HG03520 (cell line): ENCODE measurements around the gene TTLL11.
"Not testable (repeated sequence)": the region's sequence is repeated elsewhere in the genome, so short reads cannot be mapped to it uniquely, and the experiment has no call there.

Experiments
- ATAC-seq: cut with Tn5 transposase; IDR thresholded peaks from one replicate; pipeline ENCODE4 v1.9.1; 2021; ENCODE audit warnings: mild to moderate bottlenecking, moderate library complexity; ENCODE audit not compliant: unreplicated experiment

The TTLL11 gene

GRCh38 chr9:122125509-122126330 lies 32.6 kb upstream of the TTLL11 start:
- no peak for ATAC-seq

- ATAC-seq = no peak
Observed at GRCh38 chr9:122125158-122125508, 32.0 kb upstream of the TTLL11 start.

DNA sequence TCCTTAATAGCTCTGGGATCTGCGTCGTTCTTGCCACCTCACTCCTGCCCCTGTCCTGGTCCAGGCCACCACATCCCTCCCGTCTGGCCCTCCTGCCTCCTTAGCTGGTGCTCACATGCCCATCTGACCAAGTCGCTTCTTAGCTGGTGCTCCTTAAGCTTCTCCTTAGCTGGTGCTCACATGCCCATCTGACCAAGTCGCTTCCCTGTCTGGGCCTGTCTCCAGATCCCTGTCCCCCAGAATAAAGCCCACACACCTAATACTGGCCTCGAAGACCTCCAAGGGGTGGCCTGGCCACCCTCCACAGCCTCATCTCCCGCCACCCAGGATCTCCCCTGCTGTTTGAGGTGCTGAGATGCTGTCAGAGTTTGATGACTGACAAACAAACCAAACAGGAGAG lies 31.4 kb upstream of the TTLL11 start:
- ATAC-seq = no peak

DNA sequence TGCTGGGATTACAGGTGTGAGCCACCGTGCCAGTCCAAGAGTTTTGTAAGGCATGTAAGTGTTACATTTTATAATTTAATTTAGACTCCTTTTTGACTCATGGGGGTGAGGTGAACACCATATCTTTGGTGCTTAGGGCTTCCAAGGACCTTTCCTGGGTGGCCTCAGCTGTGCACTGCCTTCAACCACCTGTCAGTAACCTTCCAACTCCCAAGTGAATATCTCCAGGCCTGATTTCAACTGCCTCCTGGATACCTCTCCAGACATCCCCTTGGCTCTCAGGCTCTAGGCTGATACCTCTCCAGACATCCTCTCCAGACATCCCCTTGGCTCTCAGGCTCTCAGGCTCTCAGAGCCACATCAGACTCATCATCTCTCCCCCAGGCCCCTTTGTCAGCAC lies 30.9 kb upstream of the TTLL11 start:
- no peak for ATAC-seq

DNA sequence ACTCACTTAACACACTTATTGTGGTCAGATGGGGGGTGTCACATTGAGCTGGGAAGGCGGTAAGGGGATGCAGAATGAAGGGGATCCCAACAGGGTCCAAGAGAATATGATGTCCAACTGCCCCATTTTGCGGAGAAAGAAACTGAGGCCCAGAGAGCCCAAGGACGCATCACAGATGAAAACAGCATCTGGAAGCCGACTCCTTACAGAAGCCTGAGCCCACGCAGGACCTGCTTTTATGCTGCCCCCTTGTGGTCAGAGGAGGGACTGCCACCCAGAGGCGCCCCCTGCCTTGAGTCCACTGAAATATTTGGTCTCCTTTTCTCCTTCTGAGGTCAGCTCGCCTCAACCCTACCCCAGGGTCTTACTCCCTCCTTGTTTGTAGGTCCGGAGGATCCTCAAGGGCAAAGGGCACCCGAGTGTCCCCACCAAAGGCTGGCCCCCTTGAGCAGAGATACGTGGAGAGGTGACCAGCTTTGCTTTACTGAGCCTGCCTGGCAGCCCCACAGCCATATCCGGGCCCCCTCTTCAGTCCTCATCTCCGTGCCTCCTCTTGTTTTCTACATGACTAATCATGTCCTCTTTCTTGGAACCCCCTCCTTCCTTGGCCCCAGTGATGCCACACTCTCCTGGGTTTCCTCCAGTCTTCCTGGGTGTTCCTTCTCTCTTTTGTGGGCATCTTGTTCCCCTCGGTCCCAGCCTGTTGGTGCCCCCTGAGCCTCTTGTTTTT lies 30.0 kb upstream of the TTLL11 start:
- ATAC-seq = no peak

DNA sequence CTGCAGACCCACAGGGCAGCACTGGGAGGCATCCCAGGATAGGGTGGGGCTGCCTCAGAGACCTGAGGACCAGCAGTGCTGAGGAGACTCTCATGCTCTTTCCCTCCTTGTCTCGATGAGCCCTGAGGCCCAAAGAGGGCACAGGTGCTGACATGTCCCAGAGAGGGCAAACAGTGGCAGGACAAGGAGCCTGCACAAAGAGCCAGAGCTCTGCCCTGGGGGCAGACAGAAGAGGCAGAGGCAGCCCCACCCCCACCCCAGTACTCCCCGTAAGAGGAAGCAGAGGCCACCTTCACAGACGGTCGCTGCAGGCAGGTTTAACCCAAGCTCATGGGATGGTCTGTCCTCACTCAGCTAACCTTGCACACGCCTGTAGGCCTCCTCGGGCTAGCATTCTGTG lies 29.4 kb upstream of the TTLL11 start:
- no peak for ATAC-seq

- no peak for ATAC-seq
Observed at GRCh38 chr9:122121931-122122330, 28.8 kb upstream of the TTLL11 start.

- no peak for ATAC-seq
Observed at GRCh38 chr9:122121391-122121790, 28.3 kb upstream of the TTLL11 start.

GRCh38 chr9:122120316-122121071 lies 27.4 kb upstream of the TTLL11 start:
- no peak for ATAC-seq

DNA sequence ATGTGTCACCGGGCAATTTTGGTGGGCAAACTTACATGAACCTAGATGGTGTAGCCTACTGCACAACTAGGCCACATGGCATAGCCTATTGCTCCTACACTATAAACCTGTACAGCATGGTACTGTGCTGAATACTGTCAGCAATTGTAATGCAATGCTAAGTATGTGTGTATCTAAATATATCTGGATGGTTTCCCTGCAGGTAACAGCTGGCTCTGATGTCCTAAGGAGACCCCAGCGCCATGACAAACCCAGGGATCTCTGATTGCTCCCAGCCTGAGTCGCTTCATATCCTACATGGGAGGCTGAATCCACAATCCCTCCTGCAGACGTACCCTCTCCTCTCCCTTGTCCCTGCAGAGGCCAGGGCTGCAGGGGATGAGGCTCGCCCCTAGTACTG lies 26.6 kb upstream of the TTLL11 start:
- ATAC-seq = no peak

- ATAC-seq = no peak
Observed at GRCh38 chr9:122119166-122119521, 26.0 kb upstream of the TTLL11 start.

DNA sequence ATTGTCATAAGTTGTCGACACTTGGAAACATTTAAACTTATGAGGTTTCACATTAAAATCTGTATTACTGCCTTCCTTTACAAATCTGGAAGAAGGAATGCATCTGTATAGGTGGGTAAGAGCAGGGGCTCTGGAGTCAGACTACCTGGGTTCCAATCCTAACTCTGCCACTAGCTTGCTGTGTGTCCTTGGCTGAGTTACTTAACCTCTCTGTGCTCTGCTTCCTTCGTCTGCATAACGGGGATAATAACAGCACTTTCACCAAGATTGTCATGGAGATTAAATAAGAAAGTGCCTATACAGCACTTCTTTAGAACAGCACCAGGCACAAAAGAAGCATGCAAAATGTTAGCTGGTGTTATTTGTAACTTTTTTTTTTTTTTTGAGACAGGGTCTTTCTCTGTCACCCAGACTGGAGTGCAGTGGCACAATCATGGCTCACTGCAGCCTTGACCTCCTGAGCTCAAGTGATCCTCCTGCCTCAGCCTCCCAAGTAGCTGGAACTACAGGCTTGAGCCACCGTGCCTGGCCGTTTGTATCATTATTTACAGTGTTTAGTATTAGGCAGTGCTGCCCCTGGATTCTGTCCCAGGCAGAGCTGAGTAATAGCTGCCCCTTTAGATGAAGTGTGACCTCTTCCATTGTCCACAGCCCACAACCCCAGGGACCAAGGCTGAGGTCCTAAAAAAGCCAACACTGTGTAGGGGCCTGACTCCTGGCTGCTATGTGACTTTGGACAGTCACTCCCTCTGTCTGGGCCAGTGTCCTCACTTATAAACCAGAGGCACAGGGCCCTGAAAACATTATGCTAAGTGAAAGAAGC lies 25.4 kb upstream of the TTLL11 start:
- ATAC-seq = no peak

- ATAC-seq = not testable (repeated sequence)
Observed at GRCh38 chr9:122117241-122117640, 24.1 kb upstream of the TTLL11 start.

GRCh38 chr9:122116448-122117173 lies 23.5 kb upstream of the TTLL11 start:
- ATAC-seq = no peak

DNA sequence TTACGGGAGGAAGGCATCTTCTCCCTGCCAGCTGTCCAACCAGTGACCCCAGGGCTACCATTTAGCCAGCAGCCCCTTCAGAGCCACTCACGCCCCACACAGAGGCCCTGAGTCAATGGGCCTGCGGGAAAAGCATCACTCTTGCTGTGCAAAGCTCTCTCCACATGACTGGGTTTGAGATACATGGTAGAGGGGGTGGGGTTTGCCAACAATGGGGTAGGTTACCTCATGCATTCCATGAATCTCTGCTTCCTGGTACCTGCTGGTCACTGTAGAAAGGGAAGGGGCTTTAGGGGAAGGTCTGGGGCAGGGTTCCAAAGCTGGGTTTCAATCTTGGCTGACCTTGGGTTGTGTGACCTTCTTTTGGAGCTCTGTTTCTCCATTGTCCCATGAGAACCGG lies 22.9 kb upstream of the TTLL11 start:
- no peak for ATAC-seq

GRCh38 chr9:122115176-122116035 lies 22.3 kb upstream of the TTLL11 start:
- ATAC-seq = no peak

GRCh38 chr9:122113574-122113973 lies 20.5 kb upstream of the TTLL11 start:
- ATAC-seq = no peak

GRCh38 chr9:122112238-122112637 lies 19.1 kb upstream of the TTLL11 start:
- ATAC-seq = no peak

- ATAC-seq = no peak
Observed at GRCh38 chr9:122111413-122112085, 18.4 kb upstream of the TTLL11 start.
